ENCODE results near the gene MPP4. TPM values are rescaled to one million over a fixed set of nuclear protein-coding genes. Genes with fewer than 3 reads are reported as not detected.

The MPP4 gene
- total RNA-seq, 5 donors from 2014 or later (not counting 1 experiment from before 2014, with no cell fraction given): 0.13 TPM; not detected in 4

Other genes with a start within 250 kb of the MPP4 start
- 10 to 100 TPM; 39.5 to 47.9 (median 43.4) TPM for gene TRAK2, start 247.2 kb downstream of the MPP4 start, total RNA-seq
- gene STRADB, start 246.9 kb downstream of the MPP4 start, total RNA-seq: 10 to 100 TPM; 10.2 to 24.2 (median 18.0) TPM
- 10 to 100 TPM in 1 of 5 donors, 1 to 10 TPM in 4; 4.5 to 10.1 (median 7.8) TPM for gene TMEM237, start 55.1 kb downstream of the MPP4 start, total RNA-seq
- gene ALS2, start 82.3 kb upstream of the MPP4 start, total RNA-seq: 10 to 100 TPM in 3 of 5 donors, 1 to 10 TPM in 2; 9.1 to 11.9 (median 10.3) TPM
- gene CDK15, start 107.9 kb upstream of the MPP4 start, total RNA-seq: not detected

All from T-cell (primary cell).